NOMO-1 treated with DMSO at 0.1 percent for 48 hours (cell line): ENCODE results near the gene SV2B.
A peak's percentile ranks its signal among the peaks of the same experiment; 100 is the strongest.
"Not testable (repeated sequence)": the region's sequence is repeated elsewhere in the genome, so short reads cannot be mapped to it uniquely, and the experiment has no call there.

Experiments
- DNase-seq: peaks from one replicate; lab custom pipeline; 2025; ENCODE audit not compliant: unreplicated experiment; lab: John Stamatoyannopoulos, UW

Gene SV2B

GRCh38 chr15:91099995-91100813 is at the start of gene SV2B:
TSS of gene SV2B (plus strand) at chr15:91100257. CDS start at chr15:91226264, 126,007 bp downstream.
- peak; percentile 13 for DNase-seq

DNA sequence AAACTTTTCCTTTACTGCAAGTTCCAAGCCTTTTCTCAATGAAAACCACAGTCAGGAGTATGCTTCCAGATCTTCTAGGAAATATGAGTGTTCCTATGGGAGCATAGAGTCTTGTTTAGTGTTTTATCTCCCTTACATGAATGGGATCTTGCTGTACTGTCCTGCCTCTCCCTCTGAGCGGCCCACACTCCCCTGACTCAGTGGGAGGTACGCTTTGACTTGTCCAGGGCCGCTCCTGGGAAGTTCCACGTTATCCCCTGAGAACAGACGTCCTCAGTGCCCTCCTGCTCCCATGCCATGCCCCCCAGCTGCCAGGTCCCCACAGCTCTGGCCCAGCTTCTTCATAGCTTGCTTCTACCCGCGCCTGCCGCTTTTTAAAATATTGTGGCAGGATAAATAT is 48.8 kb upstream of the SV2B start:
- no peak for DNase-seq

DNA sequence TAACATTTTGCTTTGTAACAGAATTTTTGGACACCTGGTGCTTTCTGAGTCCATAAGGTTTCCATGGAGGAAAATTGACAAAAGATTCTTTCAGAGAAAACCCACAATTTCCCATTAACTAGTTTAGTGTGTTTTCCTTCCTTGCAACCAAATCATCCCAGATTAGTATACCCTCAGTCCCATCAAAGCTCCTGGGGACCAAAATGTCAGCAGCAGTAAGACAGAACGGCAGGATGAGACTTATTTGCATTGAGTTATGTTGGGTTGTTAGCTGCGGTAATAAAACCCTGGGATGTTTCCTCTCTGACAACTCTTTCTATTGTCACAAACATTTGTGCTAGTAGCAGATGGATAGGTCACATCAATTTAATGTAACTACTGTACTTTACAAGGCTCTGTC is 45.2 kb upstream of the SV2B start:
- DNase-seq: no peak

- DNase-seq: peak; percentile 55
Measured at GRCh38 chr15:91055548-91056331, 44.3 kb upstream of the SV2B start.

DNA sequence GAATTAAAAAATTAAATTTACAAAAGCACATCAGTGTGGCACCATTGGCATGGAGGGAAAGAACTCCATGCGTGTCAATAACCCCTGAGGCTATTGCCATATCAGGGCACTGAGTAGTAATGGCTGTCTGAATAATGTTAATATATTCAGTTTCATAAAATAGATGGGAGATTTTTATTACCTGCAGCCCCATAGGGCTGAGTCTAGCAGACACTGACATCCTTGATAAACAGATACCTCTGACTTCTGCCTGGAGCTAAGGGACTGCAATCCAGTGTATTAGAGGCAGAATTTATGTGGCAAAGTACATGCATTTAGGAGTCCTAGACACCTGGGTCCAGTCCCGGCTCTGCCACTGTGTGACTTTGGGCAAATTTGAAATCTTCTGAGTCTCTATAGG is 38.8 kb upstream of the SV2B start:
- no peak for DNase-seq

- no peak for DNase-seq
Measured at GRCh38 chr15:91061997-91062396, 38.1 kb upstream of the SV2B start.

GRCh38 chr15:91065505-91065904 is 34.6 kb upstream of the SV2B start:
- no peak for DNase-seq

DNA sequence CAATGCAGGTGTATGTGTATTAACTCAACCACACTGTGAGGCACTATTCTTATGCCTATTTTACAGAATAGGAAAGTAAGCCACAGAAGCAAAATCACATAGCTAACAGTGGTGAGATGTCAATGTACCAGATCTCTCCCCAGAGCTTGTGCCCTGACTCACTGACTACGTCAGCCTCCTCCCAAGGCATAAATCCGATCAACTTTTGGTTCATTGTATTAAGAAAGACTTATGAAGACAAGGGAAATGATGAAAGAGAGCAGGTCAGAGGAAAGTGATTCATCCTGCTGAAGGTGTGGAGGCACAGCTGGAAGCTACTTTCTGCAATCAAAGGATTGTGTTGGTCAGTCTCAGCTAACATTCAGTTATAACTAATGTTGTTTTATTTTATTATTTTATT is 33.0 kb upstream of the SV2B start:
- DNase-seq: no peak

DNA sequence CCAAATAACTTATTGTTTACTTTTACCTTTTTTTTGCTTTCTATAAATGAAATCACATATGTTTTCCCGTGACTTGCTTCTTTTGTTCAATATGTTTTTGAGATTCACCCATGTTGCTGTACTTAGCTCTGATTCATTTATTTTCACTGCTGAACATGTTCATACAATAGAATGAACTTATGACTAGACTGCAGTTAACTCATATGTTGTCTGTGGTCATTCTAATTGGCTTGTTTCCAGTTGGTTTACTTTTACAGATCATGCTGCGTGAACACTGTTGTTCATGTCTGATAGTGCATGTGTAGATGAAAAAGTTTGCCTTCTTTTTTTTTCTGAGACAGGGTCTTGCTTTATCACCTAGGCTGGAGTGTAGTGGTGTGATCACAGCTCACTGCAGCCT is 31.6 kb upstream of the SV2B start:
- no peak for DNase-seq

GRCh38 chr15:91068966-91069365 is 31.1 kb upstream of the SV2B start:
- DNase-seq: no peak

DNA sequence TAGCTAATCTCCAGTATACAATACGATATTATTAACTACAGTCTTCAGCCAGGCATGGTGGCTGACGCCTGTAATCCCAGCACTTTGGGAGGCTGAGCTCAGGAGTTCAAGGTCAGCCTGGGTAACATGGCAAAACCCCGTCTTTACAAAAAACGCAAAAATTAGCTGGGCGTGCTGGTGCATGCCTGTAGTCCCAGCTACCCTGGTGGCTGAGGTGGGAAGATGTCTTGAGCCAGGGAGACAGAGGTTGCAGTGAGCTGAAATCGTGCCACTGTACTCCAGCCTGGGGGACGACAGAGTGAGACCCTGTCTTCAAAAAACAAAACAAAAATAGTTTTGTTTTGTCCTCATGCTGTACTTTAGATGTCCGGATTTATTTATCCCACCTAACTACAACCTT is 29.2 kb upstream of the SV2B start:
- DNase-seq: no peak

DNA sequence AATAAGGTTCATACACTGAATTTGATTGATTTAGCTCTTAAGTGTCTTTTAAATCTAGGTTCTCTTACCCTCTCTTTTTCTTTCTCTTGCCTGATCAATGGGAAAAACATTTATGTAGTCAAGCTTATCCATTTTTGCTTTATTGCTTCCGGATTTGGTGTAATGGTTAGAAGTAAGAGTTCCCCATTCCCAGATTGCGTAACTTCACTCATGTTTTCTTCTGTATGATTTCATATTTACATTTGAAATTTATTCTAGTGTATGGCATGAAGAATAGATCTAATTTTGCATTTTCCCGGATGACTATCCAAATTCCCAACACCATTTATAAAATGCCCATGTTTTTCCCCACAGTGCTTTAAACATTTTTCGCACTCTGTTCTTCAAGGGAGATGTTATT is 27.9 kb upstream of the SV2B start:
- DNase-seq: peak; percentile 5

DNA sequence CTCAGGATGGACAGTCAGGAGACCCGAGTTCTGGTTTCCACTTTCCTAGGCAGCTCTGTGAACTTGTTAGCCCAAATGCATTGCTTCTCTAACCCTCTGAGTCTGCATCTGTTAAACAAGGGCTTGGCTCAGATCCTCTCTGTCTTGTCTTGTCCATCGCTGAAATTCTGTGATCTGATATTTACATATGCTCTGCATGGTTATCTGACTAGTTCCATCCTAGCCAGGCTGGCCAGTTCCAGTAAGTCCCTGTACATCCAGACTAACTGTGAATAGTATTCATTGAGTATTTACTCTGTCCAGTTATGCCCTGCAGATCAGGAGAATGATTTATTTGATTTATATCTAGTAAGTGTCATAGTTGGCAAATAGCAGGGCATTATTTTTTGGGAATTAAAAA is 27.0 kb upstream of the SV2B start:
- DNase-seq: no peak

DNA sequence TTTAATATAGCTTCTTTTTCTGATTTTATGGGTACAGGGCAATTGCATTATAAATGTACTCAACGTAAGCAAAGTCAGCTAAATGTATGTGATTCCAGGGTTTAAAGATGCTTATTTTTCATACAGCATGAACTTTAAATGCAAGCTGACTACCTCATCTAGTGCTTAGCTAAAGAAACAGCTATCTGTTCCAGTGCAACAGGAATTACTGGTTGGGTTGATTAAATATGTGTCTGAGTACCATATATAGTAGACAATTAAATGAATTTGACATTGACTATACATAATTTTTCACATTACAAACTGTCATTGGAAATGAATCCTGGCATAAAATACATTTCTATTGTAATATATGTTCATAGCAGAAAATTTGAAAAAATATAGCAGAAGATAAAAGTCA is 26.3 kb upstream of the SV2B start:
- no peak for DNase-seq

DNA sequence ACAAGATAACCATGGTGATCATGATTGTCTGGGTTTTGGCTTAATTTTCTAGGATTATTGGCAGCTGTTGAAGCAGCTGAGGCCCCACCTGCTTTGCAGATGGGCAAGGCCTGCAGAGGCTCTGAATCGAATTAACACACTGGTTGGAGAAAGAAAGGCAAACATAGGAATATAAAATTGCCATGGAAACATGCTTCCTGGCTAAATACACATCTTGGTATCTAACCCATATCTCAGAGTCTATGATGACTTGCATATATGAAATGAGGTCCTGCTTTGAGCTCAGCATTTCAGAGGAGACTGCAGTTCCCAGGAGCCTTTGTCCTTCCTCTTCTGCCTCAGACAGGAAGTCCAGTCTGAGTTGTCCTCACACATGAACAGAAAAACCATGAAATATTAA is 24.3 kb upstream of the SV2B start:
- DNase-seq: no peak

- DNase-seq: no peak
Measured at GRCh38 chr15:91077029-91077428, 23.0 kb upstream of the SV2B start.

DNA sequence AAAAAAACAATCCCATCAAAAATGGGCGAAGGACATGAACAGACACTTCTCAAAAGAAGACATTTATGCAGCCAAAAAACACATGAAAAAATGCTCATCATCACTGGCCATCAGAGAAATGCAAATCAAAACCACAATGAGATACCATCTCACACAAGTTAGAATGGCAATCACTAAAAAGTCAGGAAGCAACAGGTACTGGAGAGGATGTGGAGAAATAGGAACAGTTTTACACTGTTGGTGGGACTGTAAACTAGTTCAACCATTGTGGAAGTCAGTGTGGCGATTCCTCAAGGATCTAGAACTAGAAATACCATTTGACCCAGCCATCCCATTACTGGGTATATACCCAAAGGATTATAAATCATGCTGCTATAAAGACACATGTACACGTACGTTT is 6.2 kb upstream of the SV2B start:
- not testable (repeated sequence) for DNase-seq

GRCh38 chr15:91098451-91098850 is 1.6 kb upstream of the SV2B start:
- DNase-seq: no peak

DNA sequence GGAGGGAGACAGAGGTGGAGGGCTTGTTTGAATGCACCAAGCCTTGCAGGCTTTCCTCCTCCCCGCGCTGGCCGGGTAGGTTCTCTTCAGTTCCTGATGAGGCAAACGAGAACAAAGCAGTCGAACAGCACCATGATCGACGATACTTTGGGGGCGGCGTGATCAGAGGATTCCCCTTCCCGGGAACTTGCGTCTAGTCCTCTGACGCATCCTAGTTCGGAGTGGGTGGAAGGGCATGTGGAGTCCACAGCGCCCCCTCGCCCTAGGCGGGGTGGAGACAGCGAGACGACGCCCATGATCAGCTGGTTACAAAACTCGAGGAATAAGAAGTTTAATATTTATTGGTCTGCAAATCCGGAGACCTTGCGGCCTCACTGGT is 452 bp upstream of the SV2B start:
- DNase-seq: peak; percentile 11

- DNase-seq: no peak
Measured at GRCh38 chr15:91100814-91101607, 954 bp downstream of the SV2B start.

DNA sequence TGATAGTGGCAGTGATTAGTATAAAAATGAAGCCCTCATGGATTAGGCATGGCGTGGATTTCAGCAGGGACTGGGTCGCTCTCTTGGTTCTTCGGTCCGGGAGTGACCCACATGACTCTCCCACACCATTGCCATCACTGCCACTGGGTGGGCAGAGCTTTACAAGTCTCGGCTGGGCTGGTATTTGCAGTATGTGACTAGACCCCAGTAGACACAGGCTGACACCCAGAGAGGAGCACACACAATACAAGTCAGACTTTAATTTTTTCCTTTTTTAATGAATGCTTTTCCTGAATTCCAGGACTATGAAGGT is 1.5 kb downstream of the SV2B start:
- no peak for DNase-seq
